Measurements from ENCODE around the gene USP10.
"Not testable (repeated sequence)": the region's sequence is repeated elsewhere in the genome, so short reads cannot be mapped to it uniquely, and the experiment has no call there.

USP10 gene

DNA sequence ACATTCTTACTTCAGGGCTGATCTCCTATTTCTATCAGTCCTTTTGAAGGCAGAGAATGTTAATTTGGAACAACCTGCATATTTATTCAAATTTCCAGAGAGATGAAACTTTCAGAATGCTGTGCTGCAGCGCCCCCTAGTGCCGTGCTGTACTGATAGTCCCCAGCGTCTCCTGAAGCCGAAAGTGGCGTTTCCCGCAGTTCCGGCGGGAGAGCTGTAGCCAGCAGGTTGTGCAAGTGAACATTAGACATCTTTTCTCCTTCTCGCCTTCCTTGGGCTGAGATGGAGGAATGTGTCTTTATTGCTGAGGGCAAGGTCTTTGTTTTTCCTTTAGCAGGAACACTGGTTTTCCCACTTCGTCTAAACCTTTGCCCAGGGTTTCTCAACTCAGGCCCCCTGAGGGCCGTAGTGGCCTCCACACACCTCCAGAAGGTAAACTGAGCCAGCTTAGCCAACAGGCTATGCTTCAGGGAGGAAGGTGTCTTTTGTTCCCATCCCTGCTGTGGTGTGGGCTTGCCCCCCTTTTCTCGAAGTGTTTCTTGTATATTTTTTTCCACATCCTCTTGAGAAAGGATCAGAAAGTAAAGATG is 26.4 kb downstream of the USP10 start:
- peak; percentile 77 to 79 for DNase-seq (ENCODE audit: low read depth in 2 of 2)

DNA sequence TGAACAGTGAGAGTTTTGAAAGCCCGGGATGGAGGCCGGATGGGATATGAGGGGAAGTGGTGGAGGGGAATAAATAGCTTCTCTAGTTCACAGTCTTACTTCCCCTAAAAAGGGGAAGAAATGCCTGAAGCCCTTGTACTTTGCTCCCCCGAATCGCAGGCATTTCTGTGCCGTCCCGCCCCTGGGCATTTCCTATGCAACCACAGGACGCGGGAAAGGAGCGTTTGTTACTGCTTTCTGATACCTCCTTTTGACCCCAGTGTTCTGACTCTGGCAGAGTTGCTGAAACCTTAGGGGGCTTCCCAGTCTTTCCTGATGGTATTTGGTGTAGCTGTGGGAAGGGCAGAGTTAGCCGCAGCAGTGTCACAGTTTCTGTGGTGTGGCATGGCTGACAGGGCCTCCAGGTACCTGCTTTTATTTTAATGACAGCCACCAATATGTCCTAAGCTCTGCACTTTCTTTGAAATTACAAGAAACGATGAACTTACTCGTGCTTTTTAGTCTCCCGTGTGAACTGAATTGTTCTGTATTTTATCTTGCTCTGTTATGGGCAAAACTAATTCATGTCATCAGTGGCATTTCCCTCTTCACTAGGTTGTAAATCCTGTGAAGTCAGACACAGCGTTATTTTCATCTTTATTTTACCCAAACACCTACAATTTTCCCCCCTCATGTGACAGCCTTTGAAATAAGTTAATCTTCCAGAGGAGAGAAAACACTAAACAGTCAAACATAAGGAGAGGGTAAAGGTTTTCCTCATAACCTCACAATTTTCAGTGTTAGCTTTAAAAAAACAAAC is 27.1 kb downstream of the USP10 start:
- DNase-seq (ENCODE audit: low read depth in 2 of 2) = no peak

DNA sequence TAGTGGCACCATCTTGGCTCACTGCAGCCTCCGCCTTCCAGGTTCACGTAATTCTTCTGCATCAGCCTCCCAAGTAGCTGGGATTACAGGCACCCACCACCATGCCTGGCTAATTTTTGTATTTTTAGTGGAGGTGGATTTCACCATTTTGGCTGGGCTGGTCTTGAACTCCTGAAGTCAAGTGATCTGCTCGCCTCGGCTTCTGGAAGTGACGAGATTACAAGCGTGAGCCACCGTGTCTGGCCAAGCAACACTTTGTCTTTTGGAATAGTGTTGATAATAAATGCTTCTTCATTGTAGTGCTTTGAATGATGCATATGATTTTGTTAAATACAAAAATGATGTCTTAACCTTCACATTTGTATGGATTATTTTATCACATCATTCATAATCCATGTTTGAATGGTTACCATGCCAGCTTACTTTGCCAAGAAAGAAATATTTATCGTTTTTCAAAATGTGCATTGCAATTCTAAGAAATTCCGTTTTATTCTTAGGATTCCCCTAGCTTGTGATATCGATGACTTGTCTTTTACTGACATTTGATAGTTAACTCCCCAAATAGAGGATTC is 29.1 kb downstream of the USP10 start:
- no peak for DNase-seq (ENCODE audit: low read depth in 2 of 2)

DNA sequence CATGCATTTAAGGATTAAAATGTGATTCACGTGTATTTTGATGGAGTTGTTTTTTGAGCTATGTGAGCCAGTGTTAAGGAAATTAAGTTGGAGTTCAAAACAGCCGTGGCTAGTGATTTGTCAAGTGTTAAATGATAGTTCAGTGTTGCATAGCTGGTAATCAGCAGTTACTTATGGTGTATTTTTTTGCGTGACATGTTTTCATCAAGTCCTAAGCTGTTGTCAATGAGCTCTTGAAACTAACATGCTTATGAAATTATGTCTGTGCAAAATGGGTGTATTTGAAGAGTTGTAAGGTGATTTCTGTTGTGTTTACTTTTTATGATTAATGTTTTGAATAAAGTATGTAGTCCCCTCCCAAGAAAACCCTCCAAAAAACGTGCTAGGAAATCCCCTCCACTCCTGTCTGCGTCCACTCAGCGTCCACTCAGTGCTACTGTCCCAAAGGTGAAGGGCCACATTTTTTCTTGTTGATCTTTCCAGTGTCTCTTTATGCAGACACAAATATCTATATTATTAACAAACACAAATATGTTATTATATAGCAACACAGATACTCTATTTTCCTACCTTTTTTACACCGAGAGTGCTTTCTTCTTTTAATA is 30.0 kb downstream of the USP10 start:
- DNase-seq (ENCODE audit: low read depth in 2 of 2) = no peak

- DNase-seq (ENCODE audit: low read depth in 2 of 2) = peak in 1 of 2 donors; percentile 21
Observed at GRCh38 chr16:84730406-84731106, 30.8 kb downstream of the USP10 start.

DNA sequence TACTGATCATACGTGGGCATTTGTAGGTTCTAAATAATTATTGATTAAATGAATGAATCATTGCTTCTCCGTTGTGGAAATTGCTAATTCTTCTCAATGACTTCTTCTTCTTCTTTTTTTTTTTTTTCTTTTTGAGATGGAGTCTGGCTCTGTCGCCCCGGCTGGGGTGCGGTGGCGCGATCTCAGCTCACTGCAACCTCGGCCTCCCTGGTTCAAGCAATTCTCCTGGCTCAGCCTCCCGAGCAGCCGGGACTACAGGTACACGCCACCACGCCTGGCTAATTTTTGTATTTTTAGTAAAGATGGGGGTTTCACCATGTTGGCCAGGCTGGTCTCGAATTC is 32.5 kb downstream of the USP10 start:
- not testable (repeated sequence) for DNase-seq (ENCODE audit: low read depth in 2 of 2)

GRCh38 chr16:84732674-84733352 is 33.0 kb downstream of the USP10 start:
- no peak for DNase-seq (ENCODE audit: low read depth in 2 of 2)

DNA sequence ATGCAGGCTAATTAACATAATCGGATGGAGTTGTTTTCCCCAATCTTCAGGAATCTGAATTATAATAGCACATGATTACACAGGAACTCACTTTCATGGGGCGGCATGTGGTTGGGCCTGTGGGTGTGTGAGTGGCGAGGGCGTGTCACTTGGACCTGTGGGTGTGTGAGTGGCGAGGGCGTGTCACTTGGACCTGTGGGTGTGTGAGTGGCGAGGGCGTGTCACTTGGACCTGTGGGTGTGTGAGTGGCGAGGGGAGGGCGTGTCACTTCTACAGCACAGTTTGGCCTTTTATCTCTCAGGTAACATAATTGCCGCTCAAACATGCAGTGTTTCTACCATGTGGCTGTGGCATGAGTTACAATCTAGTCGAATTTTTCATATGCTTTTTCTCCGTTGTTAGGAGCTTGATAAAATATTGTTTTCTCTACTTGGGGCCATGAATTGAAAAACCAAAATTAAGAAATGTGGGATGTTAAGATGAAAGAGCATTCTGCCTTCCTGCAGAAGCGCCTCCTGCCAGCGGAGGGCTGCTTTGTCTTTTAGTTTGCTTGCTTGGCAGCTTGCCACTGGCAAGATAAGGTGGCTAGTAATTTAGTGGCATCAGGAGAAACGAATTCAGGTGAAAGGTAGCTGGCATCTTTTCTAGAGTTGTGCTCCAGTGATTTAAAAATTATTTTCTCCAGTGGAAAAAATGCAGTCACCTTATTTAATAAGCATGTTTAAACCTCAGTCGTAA is 36.2 kb downstream of the USP10 start:
- DNase-seq (ENCODE audit: low read depth in 2 of 2) = peak in 1 of 2 donors; percentile 23

DNA sequence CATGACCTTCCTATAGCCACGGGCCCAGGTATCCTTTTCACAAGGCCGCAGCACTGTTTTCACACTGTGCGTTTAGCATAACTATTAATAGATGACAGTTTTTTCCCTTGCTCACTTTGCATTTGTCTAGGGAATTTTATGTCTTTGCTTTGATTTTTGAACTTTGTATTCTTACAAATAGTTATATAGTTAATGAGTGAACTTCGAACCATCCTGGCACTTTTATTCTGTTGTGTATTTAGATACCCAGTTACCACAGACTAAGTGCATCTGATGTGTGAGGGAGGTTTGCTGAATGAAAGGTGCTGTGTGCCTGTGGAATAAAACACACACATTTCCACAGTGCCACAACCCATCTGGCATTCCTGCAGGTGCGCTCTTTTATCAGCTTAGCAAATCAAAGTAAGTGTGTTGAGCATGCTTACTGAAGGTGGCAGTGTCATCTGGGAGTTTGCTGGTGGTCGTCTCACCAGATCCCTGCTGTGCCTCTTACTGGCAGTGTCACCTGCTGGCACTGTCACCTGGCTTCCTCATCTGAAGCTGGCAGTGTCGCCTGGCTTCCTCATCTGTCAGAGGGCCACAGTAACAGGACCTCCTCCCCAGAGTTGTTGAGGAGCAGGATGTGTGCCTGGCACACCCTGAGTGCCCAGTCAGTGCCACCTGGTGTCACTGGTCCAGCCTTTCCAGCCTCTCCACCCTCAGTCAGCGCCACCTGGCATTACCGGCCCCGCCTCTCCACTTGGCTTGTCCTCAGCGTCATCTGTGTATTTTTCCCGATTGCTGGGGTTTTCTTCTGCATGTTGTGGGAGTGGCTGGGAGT is 37.6 kb downstream of the USP10 start:
- no peak for DNase-seq (ENCODE audit: low read depth in 2 of 2)

DNA sequence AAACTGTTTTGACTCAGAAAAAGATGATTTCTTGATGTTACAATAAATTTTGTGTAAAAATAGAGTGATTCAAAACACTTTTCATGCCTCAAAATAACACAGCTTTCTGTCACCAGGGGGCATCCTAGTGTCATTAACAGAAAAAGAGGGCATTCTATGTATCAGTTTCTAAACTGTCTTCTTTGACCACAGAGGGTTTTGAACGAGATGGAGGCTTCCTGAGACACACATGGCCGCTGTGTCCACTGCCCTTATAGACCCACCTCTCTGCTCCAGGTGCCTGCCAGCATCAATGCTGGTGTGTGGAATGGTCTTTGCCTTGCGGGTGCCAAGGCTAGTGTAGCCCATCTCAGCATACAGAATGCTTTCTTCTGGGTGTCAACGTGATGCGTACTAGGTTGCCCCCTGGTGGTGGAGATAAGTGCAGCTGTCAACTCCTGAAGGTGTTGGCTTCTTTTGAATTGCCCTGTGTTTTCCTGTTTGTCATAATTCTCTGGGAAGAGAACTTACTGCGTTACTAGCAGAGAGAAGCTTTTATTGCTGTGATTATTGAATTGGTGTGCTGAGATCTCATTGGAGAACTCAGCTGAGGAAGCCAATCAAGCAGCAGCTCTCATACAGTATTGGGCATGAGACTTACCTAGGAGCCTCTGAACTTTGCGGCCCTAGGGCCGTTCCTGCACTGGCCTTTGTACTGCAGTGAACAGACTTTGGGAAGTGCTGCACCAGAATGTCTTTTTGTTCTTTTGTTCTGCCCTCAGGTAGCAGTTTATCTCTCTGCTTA is 38.6 kb downstream of the USP10 start:
- peak; percentile 55 to 67 for DNase-seq (ENCODE audit: low read depth in 2 of 2)

DNA sequence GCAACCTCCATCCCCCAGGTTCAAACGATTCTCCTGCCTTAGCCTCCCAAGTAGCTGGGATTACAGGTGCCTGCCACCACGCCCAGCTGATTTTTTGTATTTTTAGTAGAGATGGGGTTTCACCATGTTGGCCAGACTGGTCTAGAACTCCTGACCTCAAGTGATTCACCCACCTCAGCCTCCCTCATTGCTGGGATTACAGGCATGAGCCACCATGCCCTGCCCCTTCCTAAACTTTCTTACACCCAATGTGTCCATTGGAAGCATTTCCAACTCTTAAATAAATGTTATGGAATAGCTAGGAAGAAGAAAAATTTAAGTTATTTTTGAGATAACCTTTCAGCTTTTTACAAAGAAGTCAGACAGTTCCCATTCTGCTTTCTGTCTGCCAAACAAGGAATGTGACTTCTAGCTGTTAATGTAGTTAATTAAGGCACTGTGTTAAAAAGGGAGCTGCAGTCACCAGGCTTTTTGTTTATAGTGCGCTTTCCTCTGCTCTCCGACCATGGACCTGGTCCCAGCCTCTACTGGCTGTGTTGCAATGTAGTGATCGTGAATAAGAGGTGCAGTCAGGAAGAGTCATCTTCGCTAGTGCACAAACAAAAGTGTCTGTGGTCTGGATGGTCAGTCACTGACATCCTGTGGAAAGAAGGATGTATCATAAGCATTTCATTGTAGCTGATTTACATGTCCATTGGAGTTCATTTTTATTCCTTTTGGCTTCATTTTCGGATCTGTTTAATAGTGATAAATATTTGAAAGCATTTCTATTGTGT is 39.7 kb downstream of the USP10 start:
- no peak for DNase-seq (ENCODE audit: low read depth in 2 of 2)

DNA sequence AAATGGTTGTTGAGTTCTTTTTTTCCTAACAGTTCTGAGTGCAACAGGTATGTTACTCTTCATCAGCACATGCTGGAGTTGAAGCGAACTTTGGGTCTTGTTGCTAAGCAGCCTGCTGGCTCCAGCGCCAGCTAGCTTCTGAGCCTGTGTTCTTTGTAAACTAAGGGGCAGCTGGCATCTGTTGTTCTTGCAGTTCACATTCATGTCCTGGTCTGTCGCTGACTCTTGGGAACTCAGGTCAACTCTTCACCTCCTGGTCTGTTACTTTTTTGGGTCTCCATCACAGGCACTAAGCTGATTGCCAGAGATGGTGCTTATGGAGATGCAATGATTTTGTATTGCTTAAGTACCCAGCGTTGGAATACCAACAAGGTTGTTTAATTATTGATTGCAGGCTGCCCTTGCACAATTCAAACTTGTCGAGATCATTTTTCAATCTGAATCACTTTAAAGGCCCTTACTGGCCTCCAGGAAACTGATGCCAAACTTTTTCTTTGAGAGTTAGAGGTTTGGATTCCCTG is 40.9 kb downstream of the USP10 start:
- DNase-seq (ENCODE audit: low read depth in 2 of 2) = no peak

- DNase-seq (ENCODE audit: low read depth in 2 of 2) = no peak
Observed at GRCh38 chr16:84741340-84741830, 41.6 kb downstream of the USP10 start.

- DNase-seq (ENCODE audit: low read depth in 2 of 2) = no peak
Observed at GRCh38 chr16:84742641-84743092, 42.9 kb downstream of the USP10 start.

DNA sequence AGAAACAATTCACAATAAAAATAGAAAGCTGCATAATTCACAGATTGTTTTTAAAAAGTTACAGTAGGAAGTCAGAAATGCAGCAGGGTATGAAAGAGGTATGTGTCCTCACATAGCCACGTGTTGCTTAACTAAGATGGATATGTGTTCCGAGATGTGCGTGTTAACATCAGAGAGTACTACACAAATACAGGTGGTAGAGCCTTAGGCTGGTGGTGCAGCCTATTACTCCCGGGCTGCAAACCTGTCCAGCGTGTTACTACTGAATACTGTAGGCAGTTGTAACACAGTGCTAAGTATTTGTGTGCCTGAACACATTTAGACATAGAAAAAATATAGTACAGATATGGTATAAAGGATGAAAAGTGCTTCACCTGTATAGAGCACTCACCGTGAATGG is 46.4 kb downstream of the USP10 start:
- DNase-seq (ENCODE audit: low read depth in 2 of 2) = no peak

GRCh38 chr16:84746875-84747274 is 47.1 kb downstream of the USP10 start:
- no peak for DNase-seq (ENCODE audit: low read depth in 2 of 2)

DNA sequence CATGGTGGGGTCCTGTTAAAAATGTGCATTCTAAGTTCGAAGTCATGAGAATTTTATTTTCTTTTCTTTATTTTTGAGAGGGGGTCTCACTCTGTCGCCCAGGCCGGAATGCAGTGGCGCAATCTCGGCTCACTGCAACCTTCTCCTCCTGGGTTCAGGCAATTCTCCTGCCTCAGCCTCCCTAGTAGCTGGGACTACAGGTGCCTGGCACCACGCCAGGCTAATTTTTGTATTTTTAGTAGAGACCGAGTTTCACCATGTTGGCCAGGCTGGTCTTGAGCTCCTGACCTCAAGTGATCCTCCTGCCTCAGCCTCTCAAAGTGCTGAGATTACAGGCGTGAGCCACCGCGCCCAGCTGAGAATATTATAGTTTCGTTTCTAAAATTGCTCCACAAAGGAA is 48.4 kb downstream of the USP10 start:
- not testable (repeated sequence) for DNase-seq (ENCODE audit: low read depth in 2 of 2)

DNA sequence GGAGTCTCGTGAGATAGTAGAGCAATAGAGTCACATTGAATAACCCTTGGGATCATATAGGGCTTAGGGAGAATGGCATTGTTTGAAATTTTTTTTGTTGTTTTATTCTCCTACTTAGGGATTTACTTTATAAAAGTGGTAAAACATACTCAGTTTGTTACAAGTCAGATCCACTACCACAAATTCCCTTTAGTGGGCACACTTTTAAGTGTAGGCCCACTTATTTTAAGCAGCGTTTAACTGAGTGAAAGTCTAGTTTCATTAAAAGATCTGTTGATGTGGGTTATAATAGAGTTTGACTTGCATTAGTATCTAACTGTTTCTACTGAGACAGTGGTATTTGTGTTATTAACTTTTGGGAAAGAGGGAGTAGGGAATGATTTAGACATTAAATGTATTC is 49.3 kb downstream of the USP10 start:
- DNase-seq (ENCODE audit: low read depth in 2 of 2) = no peak
